Common myeloid progenitor, CD34-positive (primary cell): ENCODE measurements around the gene MYEF2.

Experiments used
- CTCF ChIA-PET: fragments of 350-600 bp; sonication (Branson Sonifier 250); formaldehyde crosslinking; loops from one replicate; lab custom pipeline; 2021; ENCODE audit warnings: antibody characterized with exemption; lab: Charles Lee
- POLR2A ChIA-PET: fragments of 350-600 bp; sonication (Branson Sonifier 250); formaldehyde crosslinking; loops from one replicate; lab custom pipeline; 2021; ENCODE audit warnings: antibody characterized with exemption; lab: Charles Lee
- DNase-seq, 3 donors: peaks; one replicate each; pipeline versions ENCODE4 v3.0.0 to v3.0.0-alpha.2; 2013
- H3K27ac ChIP-seq, 2 experiments: 1 replicate in 1 of 2; 2 replicates in 1 of 2; pipeline ENCODE4 v1.7.0; 2013; ENCODE audit warnings: inconsistent platforms in 2 of 2, low read length in 2 of 2, mild to moderate bottlenecking in 2 of 2, low read depth in 1 of 2, moderate library complexity in 1 of 2; ENCODE audit not compliant: severe bottlenecking in 2 of 2, insufficient read depth in 1 of 2, poor library complexity in 1 of 2
- H3K27me3 ChIP-seq, 5 experiments: replicated peaks in 2 of 5; 1 replicate in 3 of 5; 2 replicates in 2 of 5; pipeline versions ENCODE4 v1.6.1 to v1.7.0; 2013; ENCODE audit warnings: low read length in 4 of 5, mild to moderate bottlenecking in 2 of 5, moderate library complexity in 2 of 5, inconsistent platforms in 1 of 5; ENCODE audit not compliant: insufficient read depth in 5 of 5, control insufficient read depth in 4 of 5
- H3K36me3 ChIP-seq, 4 experiments: 1 replicate in 2 of 4; 2 replicates in 2 of 4; pipeline versions ENCODE4 v1.6.1 to v1.7.0; 2013; ENCODE audit warnings: low read length in 3 of 4, control low read depth in 1 of 4, mild to moderate bottlenecking in 1 of 4; ENCODE audit not compliant: control insufficient read depth in 4 of 4, insufficient read depth in 4 of 4
- H3K4me1 ChIP-seq, 4 experiments: 1 replicate in 3 of 4; 2 replicates in 1 of 4; pipeline versions ENCODE4 v1.6.1 to v1.7.1; 2013; ENCODE audit warnings: low read length in 3 of 4, mild to moderate bottlenecking in 3 of 4, control low read depth in 1 of 4, inconsistent platforms in 1 of 4, moderate library complexity in 1 of 4; ENCODE audit not compliant: control insufficient read depth in 4 of 4, insufficient read depth in 4 of 4; ENCODE audit errors: control extremely low read depth in 1 of 4
- H3K4me3 ChIP-seq, 7 experiments: 1 replicate in 4 of 7; 2 replicates in 3 of 7; pipeline versions ENCODE4 v1.5.1 to v1.7.0; 2013; ENCODE audit warnings: mild to moderate bottlenecking in 7 of 7, low read length in 6 of 7, moderate library complexity in 6 of 7, inconsistent platforms in 2 of 7, low read depth in 2 of 7, control low read depth in 1 of 7; ENCODE audit not compliant: insufficient read depth in 4 of 7, control insufficient read depth in 1 of 7; ENCODE audit errors: extremely low read depth in 1 of 7
- H3K9me3 ChIP-seq, 5 experiments: 1 replicate in 4 of 5; 2 replicates in 1 of 5; pipeline versions ENCODE4 v1.6.1 to v1.7.1; 2013; ENCODE audit warnings: low read length in 4 of 5, mild to moderate bottlenecking in 2 of 5, inconsistent platforms in 1 of 5, low read depth in 1 of 5, moderate library complexity in 1 of 5; ENCODE audit not compliant: control insufficient read depth in 4 of 5, insufficient read depth in 2 of 5; ENCODE audit errors: control extremely low read depth in 1 of 5
- WGBS: methylation state at CpG from one replicate; pipeline ENCODE4 v1.1.5; 2013; ENCODE audit not compliant: insufficient coverage; 5-methylcytosine and 5-hydroxymethylcytosine counted together

Gene MYEF2

DNA sequence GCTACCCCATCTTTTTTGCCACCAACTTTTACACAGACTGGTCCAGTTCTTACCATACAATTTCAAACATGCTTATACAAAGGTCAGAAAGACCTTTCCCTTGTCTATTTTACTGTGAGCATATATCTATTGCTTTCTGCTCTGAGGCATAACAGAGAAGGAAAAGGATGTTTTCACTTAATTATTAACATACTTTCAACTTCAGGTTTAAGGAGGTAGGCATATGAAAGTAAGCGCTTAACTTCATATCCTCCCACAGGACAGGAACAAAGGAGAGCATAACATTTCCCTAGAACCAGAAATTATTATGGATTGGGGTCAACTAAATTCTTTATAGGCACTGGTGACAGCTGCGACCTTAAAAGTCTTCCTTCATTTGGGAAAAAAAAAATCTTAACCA is 1.1 kb downstream of the MYEF2 start:
- peaks cover 0 to 8% (median 3%) of the 10 kb centered on the region in 4 experiments for H3K36me3 ChIP-seq
- CTCF ChIA-PET: interaction anchor here (0.7 kb wide), 1 partner anchor 37 kb away, joined by 3 read pairs; no protein-coding TSS in a partner anchor
- peaks cover 0 to 2% (median 0%) of the 10 kb centered on the region in 5 experiments for H3K27me3 ChIP-seq
- peaks cover 0 to 13% (median 8%) of the 10 kb centered on the region in 4 experiments for H3K4me1 ChIP-seq
- H3K9me3 ChIP-seq: peaks cover 0 to 12% (median under 1%) of the 10 kb centered on the region in 5 experiments
- peak overlapping the region; percentile 83 to 91 for H3K27ac ChIP-seq
- POLR2A ChIA-PET: no interaction called here
- no CpG with 5 or more reads among the region's 2 CpGs for WGBS
- peak in 2 of 3 donors; percentile 2 to 4 for DNase-seq
- peak overlapping the region in 6 of 7 experiments; percentile 31 to 82 (median 75) for H3K4me3 ChIP-seq

DNA sequence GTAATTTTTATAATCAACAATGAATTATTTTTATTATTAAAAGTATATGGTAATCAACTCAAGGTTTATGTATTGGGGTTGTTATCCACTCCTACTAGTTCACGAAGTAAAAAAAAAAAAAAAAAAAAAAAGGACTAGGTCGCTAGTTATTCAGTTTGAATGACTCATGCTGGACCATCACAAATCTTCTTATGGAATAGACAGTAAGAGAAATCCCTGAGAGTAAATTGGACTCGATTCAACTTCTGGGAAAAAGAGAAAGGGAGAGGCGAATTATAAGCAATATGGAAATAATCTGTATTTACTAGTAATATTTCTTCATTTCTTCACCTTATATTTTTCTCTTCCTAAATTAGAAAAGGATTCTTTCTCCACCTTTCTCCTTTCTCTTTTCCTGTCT is 2.0 kb downstream of the MYEF2 start:
- Histone ChIP-seq H3K36me3 (peaks cover 0 to 8% (median 4%) of the 10 kb centered on the region in 4 experiments), H3K27ac (no peak overlapping the region), H3K27me3 (peaks cover 0 to 2% (median 0%) of the 10 kb centered on the region in 5 experiments), H3K9me3 (peaks cover 0 to 12% (median 2%) of the 10 kb centered on the region in 5 experiments), H3K4me3 (no peak overlapping the region), H3K4me1 (peaks cover 0 to 13% (median 8%) of the 10 kb centered on the region in 4 experiments)
- ChIA-PET CTCF (no interaction called here), POLR2A (no interaction called here)
- DNase-seq: no peak
- WGBS: no CpG with 5 or more reads among the region's 4 CpGs

DNA sequence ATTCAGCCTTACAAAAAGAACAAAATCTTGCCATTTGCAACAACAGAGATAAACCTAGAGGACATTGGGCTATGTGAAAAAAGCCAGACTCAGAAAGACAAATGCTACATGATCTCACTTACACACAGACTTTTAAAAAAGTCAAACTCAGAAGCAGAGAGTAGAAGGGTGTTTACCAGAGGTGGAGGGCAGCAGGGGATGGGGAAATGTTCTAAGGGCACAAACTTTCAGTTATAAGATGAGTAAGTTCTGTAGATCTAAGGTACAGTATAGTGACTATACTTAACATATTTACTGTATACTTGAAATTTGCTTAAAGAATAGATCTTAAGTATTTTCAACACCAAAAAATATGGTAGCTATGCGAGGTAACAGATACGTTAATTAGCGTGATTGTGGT is 3.0 kb downstream of the MYEF2 start:
- peaks cover 0 to under 1% (median 0%) of the 10 kb centered on the region in 5 experiments for H3K27me3 ChIP-seq
- no peak overlapping the region for H3K27ac ChIP-seq
- ChIA-PET POLR2A (no interaction called here), CTCF (no interaction called here)
- peaks cover 0 to 13% (median 8%) of the 10 kb centered on the region in 4 experiments for H3K4me1 ChIP-seq
- 100% methylated on average over 3 of the region's 3 CpGs for WGBS
- no peak overlapping the region for H3K4me3 ChIP-seq
- H3K9me3 ChIP-seq: peaks cover 0 to 12% (median 2%) of the 10 kb centered on the region in 5 experiments
- DNase-seq: no peak
- H3K36me3 ChIP-seq: peaks cover 0 to 8% (median 4%) of the 10 kb centered on the region in 4 experiments

DNA sequence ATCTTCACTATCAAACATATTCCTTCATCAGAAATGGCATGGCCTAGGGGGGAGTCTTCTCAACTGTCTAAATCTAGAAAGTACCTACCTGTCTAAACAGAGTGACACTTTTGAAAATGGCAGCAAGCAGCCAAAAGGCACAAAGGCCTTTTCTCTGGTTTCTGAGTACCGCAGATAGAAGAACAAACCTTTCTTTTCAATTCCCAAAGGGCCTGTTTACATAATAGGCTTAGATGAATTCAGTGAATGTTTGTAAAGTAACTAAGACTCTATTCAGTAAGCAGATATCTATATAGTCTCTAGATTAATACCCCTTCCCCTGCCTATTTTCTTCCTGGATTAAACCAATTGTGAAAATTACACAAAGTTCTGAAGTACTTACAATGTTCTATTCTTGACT is 7.1 kb downstream of the MYEF2 start:
- ChIA-PET CTCF (no interaction called here), POLR2A (no interaction called here)
- DNase-seq: no peak

DNA sequence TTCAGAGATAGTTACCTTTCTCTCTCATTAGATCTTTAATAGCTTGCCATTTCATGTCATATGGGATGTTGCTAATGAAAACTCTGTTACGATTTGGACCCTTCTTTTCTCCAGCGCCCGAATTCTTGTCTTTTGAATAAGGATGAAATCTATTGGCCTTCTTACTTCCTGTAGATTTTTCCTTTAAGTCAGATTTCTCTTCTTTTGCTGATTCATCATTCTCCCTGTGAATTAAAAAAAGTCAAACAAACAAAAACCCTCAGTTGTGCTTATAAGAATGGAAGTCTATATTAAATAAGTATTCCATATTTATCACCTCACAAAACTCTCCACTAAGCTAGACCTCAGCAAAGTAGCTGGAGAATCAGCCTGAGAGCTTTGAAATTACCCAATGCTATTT is 9.5 kb downstream of the MYEF2 start:
- H3K4me3 ChIP-seq: no peak overlapping the region
- peaks cover 0 to 8% (median 2%) of the 10 kb centered on the region in 5 experiments for H3K9me3 ChIP-seq
- H3K36me3 ChIP-seq: peaks cover 4 to 27% (median 13%) of the 10 kb centered on the region in 4 experiments
- DNase-seq: no peak
- POLR2A ChIA-PET: no interaction called here
- no peak overlapping the region for H3K27ac ChIP-seq
- CTCF ChIA-PET: interaction anchor here (1.2 kb wide), 1 partner anchor 114 kb away, joined by 4 read pairs; no protein-coding TSS in a partner anchor
- no peaks in the 10 kb centered on the region for H3K27me3 ChIP-seq
- H3K4me1 ChIP-seq: no peaks in the 10 kb centered on the region
- WGBS: no CpG with 5 or more reads among the region's 3 CpGs

More for the DNA sequence above, 7.1 kb downstream of the MYEF2 start:
- H3K27me3 ChIP-seq: no peaks in the 10 kb centered on the region
- H3K4me1 ChIP-seq: no peaks in the 10 kb centered on the region
- H3K9me3 ChIP-seq: peaks cover 0 to 12% (median 2%) of the 10 kb centered on the region in 5 experiments
- no CpG with 5 or more reads among the region's 1 CpG for WGBS
- no peak overlapping the region for H3K27ac ChIP-seq
- peaks cover 0 to 19% (median 11%) of the 10 kb centered on the region in 4 experiments for H3K36me3 ChIP-seq
- H3K4me3 ChIP-seq: no peak overlapping the region

DNA sequence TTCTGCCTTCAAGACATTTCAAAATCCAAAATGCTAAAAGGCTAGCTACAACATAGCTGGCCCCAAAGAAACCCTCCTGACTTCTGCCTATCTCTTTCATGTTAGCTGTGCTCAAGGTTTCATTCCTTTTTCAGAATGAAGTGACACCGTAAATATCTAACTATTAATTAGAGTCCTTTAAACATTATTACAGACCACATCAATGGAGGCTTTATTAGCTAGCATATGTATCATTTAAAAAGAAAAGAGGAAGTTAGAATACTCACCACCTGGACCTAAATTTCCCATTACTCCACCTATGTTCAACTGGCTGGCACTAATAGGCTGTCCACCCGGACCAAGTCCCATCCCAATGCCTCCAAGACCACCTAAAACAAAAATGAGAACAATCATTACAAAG is 24.6 kb downstream of the MYEF2 start:
- Histone ChIP-seq H3K4me1 (no peaks in the 10 kb centered on the region), H3K27me3 (no peaks in the 10 kb centered on the region), H3K36me3 (peaks cover 15 to 39% (median 18%) of the 10 kb centered on the region in 4 experiments), H3K4me3 (no peak overlapping the region), H3K27ac (no peak overlapping the region), H3K9me3 (no peaks in the 10 kb centered on the region)
- WGBS: 80% methylated on average over 1 of the region's 2 CpGs
- DNase-seq: no peak
- POLR2A ChIA-PET: no interaction called here
- CTCF ChIA-PET: interaction anchor here (0.7 kb wide), 1 partner anchor 17 kb away, joined by 3 read pairs; no protein-coding TSS in a partner anchor

DNA sequence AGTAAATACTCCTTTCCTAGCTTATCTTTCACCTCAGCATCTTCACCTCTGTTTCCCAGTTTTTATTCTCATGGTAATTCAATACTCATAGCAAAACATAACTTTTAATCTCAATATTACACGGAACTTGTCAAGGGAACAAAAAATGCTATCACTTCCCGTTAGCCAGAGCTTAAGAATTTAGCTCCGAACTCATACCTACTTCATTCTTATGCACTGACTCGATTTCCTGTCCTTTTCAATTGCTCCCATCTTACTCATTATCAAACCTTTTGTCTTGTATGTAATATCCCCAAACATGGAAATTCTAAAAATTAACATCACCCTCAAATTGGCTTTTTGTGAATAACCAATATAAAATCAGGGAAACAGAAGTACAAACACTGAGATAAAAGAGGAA is 28.2 kb downstream of the MYEF2 start:
- ChIA-PET CTCF (interaction anchor here (0.9 kb wide), 1 partner anchor 14 kb away, joined by 3 read pairs; no protein-coding TSS in a partner anchor), POLR2A (no interaction called here)
- WGBS: 97% methylated on average over 4 of the region's 4 CpGs
- Histone ChIP-seq H3K27me3 (no peaks in the 10 kb centered on the region), H3K4me3 (no peak overlapping the region), H3K9me3 (no peaks in the 10 kb centered on the region), H3K4me1 (no peaks in the 10 kb centered on the region), H3K27ac (no peak overlapping the region), H3K36me3 (peaks cover 8 to 39% (median 18%) of the 10 kb centered on the region in 4 experiments)
- DNase-seq: no peak
